Neural cell (in vitro differentiated cells): Measurements from ENCODE around the gene BCAN. TPM values are rescaled to one million over a fixed set of nuclear protein-coding genes. Genes with fewer than 3 reads are reported as not detected.

ENCODE experiments used
- H2AFZ ChIP-seq: fragments of 200-600, 300-800 bp; sonication (generic), shearing (Covaris generic); 2 replicates; pipeline ENCODE4 v1.6.0; 2014; ENCODE audit warnings: low read depth, mild to moderate bottlenecking, antibody characterized with exemption, low read length, moderate library complexity
- H3F3A ChIP-seq: fragments of 200-600 bp; shearing (Covaris generic); 2 replicates; pipeline ENCODE4 v1.6.1; 2016; ENCODE audit warnings: mild to moderate bottlenecking, moderate library complexity, mixed read lengths, antibody characterized with exemption, low read length; ENCODE audit not compliant: insufficient read depth, poor library complexity, severe bottlenecking
- H3K27ac ChIP-seq: fragments of 200-600, 300-800 bp; sonication (generic), shearing (Covaris generic); 2 replicates; pipeline ENCODE4 v1.5.1; 2014; ENCODE audit warnings: mild to moderate bottlenecking, low read length, moderate library complexity
- H3K27me3 ChIP-seq: fragments of 300-800, 200-600 bp; sonication (generic), shearing (Covaris generic); 2 replicates; pipeline ENCODE4 v1.6.0; 2014; ENCODE audit warnings: mild to moderate bottlenecking, low read depth, low read length, moderate library complexity; ENCODE audit not compliant: insufficient read depth
- H3K36me3 ChIP-seq: fragments of 300-800, 200-600 bp; sonication (generic), shearing (Covaris generic); 2 replicates; pipeline ENCODE4 v1.5.1; 2014; ENCODE audit warnings: mild to moderate bottlenecking, antibody characterized with exemption, low read length, moderate library complexity; ENCODE audit not compliant: insufficient read depth
- H3K4me2 ChIP-seq: fragments of 300-800, 200-600 bp; sonication (generic), shearing (Covaris generic); 2 replicates; pipeline ENCODE4 v1.6.0; 2014; ENCODE audit warnings: mild to moderate bottlenecking, low read length
- H3K4me3 ChIP-seq: fragments of 300-800, 200-600 bp; sonication (generic), shearing (Covaris generic); 2 replicates; pipeline ENCODE4 v1.5.1; 2014; ENCODE audit warnings: mild to moderate bottlenecking, low read length, moderate library complexity
- H3K79me2 ChIP-seq: fragments of 200-600 bp; shearing (Covaris generic); replicated peaks from 2 replicates; pipeline ENCODE4 v1.6.0; 2014; ENCODE audit warnings: mild to moderate bottlenecking, low read length, moderate library complexity; ENCODE audit not compliant: insufficient read depth
- H3K9ac ChIP-seq: fragments of 300-800, 200-600 bp; sonication (generic), shearing (Covaris generic); 2 replicates; pipeline ENCODE4 v1.6.1; 2016; ENCODE audit warnings: mild to moderate bottlenecking, low read length, mixed read lengths
- H3K9me2 ChIP-seq: fragments of 200-600 bp; shearing (Covaris generic); 2 replicates; pipeline ENCODE4 v1.6.1; 2016; ENCODE audit warnings: mild to moderate bottlenecking, low read length, mixed read lengths; ENCODE audit not compliant: insufficient read depth
- H3K9me3 ChIP-seq: fragments of 200-600, 300-800 bp; sonication (generic), shearing (Covaris generic); 2 replicates; pipeline ENCODE4 v1.6.1; 2016; ENCODE audit warnings: mild to moderate bottlenecking, mixed run types, low read length, moderate library complexity, mixed read lengths
- H4K20me1 ChIP-seq: fragments of 200-600 bp; shearing (Covaris generic); 2 replicates; pipeline ENCODE4 v1.6.1; 2016; ENCODE audit warnings: mild to moderate bottlenecking, mixed run types; ENCODE audit not compliant: insufficient read depth
- CTCF ChIP-seq: fragments of 450-650 bp; IDR thresholded peaks from 2 replicates; pipeline ENCODE4 v1.5.1; 2014; ENCODE audit warnings: antibody characterized with exemption, mild to moderate bottlenecking, moderate library complexity; ENCODE audit not compliant: poor library complexity, severe bottlenecking
- EP300 ChIP-seq: fragments of 450-650 bp; conservative IDR thresholded peaks from 2 replicates; pipeline ENCODE4 v1.6.1; 2014; ENCODE audit warnings: antibody characterized with exemption, mild to moderate bottlenecking, moderate library complexity; ENCODE audit not compliant: poor library complexity, severe bottlenecking
- EZH2 ChIP-seq: fragments of 200-600, 300-800 bp; shearing (Covaris generic), sonication (generic); IDR thresholded peaks from 2 replicates; pipeline ENCODE4 v1.6.1; 2014; ENCODE audit warnings: antibody characterized with exemption, low read length, borderline replicate concordance, mild to moderate bottlenecking; ENCODE audit not compliant: insufficient read depth, poor library complexity, severe bottlenecking
- MXI1 ChIP-seq: fragments of 450-650 bp; conservative IDR thresholded peaks from 2 replicates; pipeline ENCODE4 v1.6.1; 2014; ENCODE audit warnings: antibody characterized with exemption, mild to moderate bottlenecking; ENCODE audit not compliant: poor library complexity, severe bottlenecking
- POLR2AphosphoS5 ChIP-seq: IDR thresholded peaks from 2 replicates; pipeline ENCODE4 v1.6.1; 2012
- RAD21 ChIP-seq: fragments of 450-650 bp; conservative IDR thresholded peaks from 2 replicates; pipeline ENCODE4 v1.6.1; 2014; ENCODE audit warnings: antibody characterized with exemption, mild to moderate bottlenecking, moderate library complexity
- REST ChIP-seq: IDR thresholded peaks from 2 replicates; pipeline ENCODE4 v1.6.1; 2012; ENCODE audit warnings: borderline replicate concordance
- SMC3 ChIP-seq: fragments of 450-650 bp; conservative IDR thresholded peaks from 2 replicates; pipeline ENCODE4 v1.6.1; 2014; ENCODE audit warnings: antibody characterized with exemption, mild to moderate bottlenecking, moderate library complexity; ENCODE audit not compliant: poor library complexity
- TAF1 ChIP-seq: IDR thresholded peaks from 2 replicates; pipeline ENCODE4 v1.6.1; 2012; ENCODE audit warnings: low read depth
- polyA plus RNA-seq: library from polyadenylated mRNA; depleted of rRNA; stranded (reverse); fragments of >200 nt; gene quantifications from 2 replicates; pipeline ENCODE4 v1.2.3, GENCODE V29; 2014

Gene BCAN
- polyA plus RNA-seq, 1 donor from 2014 or later, result not detected

DNA sequence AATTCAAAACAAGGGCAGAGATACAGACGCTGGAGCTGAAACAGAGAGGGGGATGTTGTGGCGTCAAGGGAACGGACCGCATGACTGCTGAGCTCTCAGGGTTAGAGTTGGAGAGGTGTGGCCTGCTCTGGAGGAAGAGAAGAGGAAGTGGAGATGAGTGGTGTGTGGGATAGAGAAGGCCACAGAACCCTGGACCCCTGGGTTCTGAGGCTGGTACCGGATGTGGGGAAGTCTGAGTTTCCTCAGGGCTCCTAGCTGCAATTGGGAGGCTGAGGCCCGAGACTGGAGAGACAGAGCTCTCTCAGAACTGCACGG is 1.8 kb downstream of the BCAN start:
- no peaks in the 10 kb centered on the region for H3F3A ChIP-seq
- no peak for TF ChIP-seq SMC3
- no peak for TF ChIP-seq TAF1
- no peak for TF ChIP-seq EP300
- H3K9me3 ChIP-seq, result no peaks in the 10 kb centered on the region
- H2AFZ ChIP-seq, result no peak overlapping the region
- H3K9me2 ChIP-seq, result no peaks in the 10 kb centered on the region
- no peak overlapping the region for H3K27ac ChIP-seq
- H3K9ac ChIP-seq, result no peak overlapping the region
- peaks cover 49% of the 10 kb centered on the region for H3K27me3 ChIP-seq
- no peak overlapping the region for H3K4me3 ChIP-seq
- no peaks in the 10 kb centered on the region for H3K36me3 ChIP-seq
- H3K4me2 ChIP-seq, result no peak overlapping the region
- no peaks in the 10 kb centered on the region for H4K20me1 ChIP-seq
- no peaks in the 10 kb centered on the region for H3K79me2 ChIP-seq

- H3K4me3 ChIP-seq, result no peak overlapping the region
- no peak overlapping the region for H3K27ac ChIP-seq
- peaks cover 52% of the 10 kb centered on the region for H3K27me3 ChIP-seq
Measured at GRCh38 chr1:156644146-156644545, 2.2 kb downstream of the BCAN start.

More at GRCh38 chr1:156644146-156644545, 2.2 kb downstream of the BCAN start:
- Histone ChIP-seq H3K9ac (no peak overlapping the region), H3K9me2 (no peaks in the 10 kb centered on the region), H2AFZ (no peak overlapping the region), H3K4me2 (no peak overlapping the region), H4K20me1 (no peaks in the 10 kb centered on the region), H3K36me3 (no peaks in the 10 kb centered on the region), H3K79me2 (no peaks in the 10 kb centered on the region), H3K9me3 (no peaks in the 10 kb centered on the region), H3F3A (no peaks in the 10 kb centered on the region)
- no peak for TF ChIP-seq TAF1
- no peak for TF ChIP-seq POLR2AphosphoS5
- no peak for TF ChIP-seq CTCF
- no peak for TF ChIP-seq RAD21
- no peak for TF ChIP-seq EZH2
- TF ChIP-seq REST, result no peak
- no peak for TF ChIP-seq SMC3
- TF ChIP-seq MXI1, result no peak
- TF ChIP-seq EP300, result no peak
